ENCODE data around the gene GPX3. TPM values are rescaled to one million over a fixed set of nuclear protein-coding genes. Genes with fewer than 3 reads are reported as not detected.

The GPX3 gene
- total RNA-seq, 3 donors from 2014 or later: 0.47 to 1.1 (median 1.0) TPM

Other genes starting within 250 kb of the GPX3 start
- gene SMIM3, start 241.8 kb upstream of the GPX3 start, total RNA-seq: 1 to 10 TPM; 6.8 to 8.5 (median 7.4) TPM
- 1 to 10 TPM in 2 of 3 donors, under 1 TPM in 1; 0.60 to 1.1 (median 1.1) TPM for gene IRGM, start 174.1 kb upstream of the GPX3 start, total RNA-seq
- 1 to 10 TPM; 1.8 to 3.6 (median 2.1) TPM for gene ZNF300, start 115.6 kb upstream of the GPX3 start, total RNA-seq
- gene TNIP1, start 60.4 kb downstream of the GPX3 start, total RNA-seq: 100 to 1,000 TPM; 199 to 329 (median 211) TPM
- 100 to 1,000 TPM; 102 to 156 (median 128) TPM for gene ANXA6, start 137.2 kb downstream of the GPX3 start, total RNA-seq
- 10 to 100 TPM; 20.0 to 23.0 (median 21.2) TPM for gene CCDC69, start 203.5 kb downstream of the GPX3 start, total RNA-seq
- gene GM2A, start 232.6 kb downstream of the GPX3 start, total RNA-seq: 1 to 10 TPM; 8.1 to 9.9 (median 9.0) TPM